Right ventricle myocardium inferior (tissue), 1 donor: ENCODE data around the gene CCDC88B. TPM values are rescaled to one million over a fixed set of nuclear protein-coding genes. Genes with fewer than 3 reads are reported as not detected.
"Not testable (repeated sequence)": the region's sequence is repeated elsewhere in the genome, so short reads cannot be mapped to it uniquely, and the experiment has no call there.

Experiments
- ATAC-seq: fragments of 200-7000 bp; cut with Tn5 transposase; one replicate; pipeline ENCODE4 v1.9.1; 2020; ENCODE audit warnings: mild to moderate bottlenecking, moderate library complexity
- DNase-seq: peaks from one replicate; pipeline ENCODE4 v3.0.0; 2021; ENCODE audit errors: missing footprints
- intact Hi-C: fragments of 100-400 bp; cut with DNase I; formaldehyde crosslinking; loops from one replicate; pipeline ENCODE4 v1.11.0; 2022
- total RNA-seq: library from RNA; stranded (reverse); fragmentation: NEBNext Ultra II Directional; extraction: Animal tissue kit (Norgen Biotek cat#: 25700); gene quantifications from one replicate; pipeline ENCODE4 v1.2.1, GENCODE V29; 2021
- donor health status: DM: no; HTN: yes; CAD: no; lungs with severe emphysema.

Gene CCDC88B
- total RNA-seq, 1 donor from 2014 or later, result 7.7 TPM

GRCh38 chr11:64303109-64304031, 36.6 kb upstream of the CCDC88B start:
- no peak for ATAC-seq
- intact Hi-C loops, result loop anchor here (1.0 to 5.0 kb wide), 6 partner anchors 19 to 116 kb away; partner anchors contain the start of genes BAD, FKBP2, GPR137 and PLCB3
- DNase-seq, result peak; percentile 17

- no peak for ATAC-seq
- intact Hi-C loops, result loop anchor here (1.0 to 5.0 kb wide), 6 partner anchors 19 to 117 kb away; partner anchors contain the start of genes BAD, FKBP2, GPR137 and PLCB3
Measured at GRCh38 chr11:64304032-64304315, 36.0 kb upstream of the CCDC88B start.

GRCh38 chr11:64304316-64305072, 35.5 kb upstream of the CCDC88B start:
- intact Hi-C loops, result loop anchor here (1.0 to 5.0 kb wide), 7 partner anchors 20 to 117 kb away; partner anchors contain the start of genes BAD, FKBP2, GPR137 and PLCB3
- peak; percentile 54 for ATAC-seq
- peak; percentile 94 for DNase-seq

More at GRCh38 chr11:64304032-64304315, 36.0 kb upstream of the CCDC88B start:
- peak; percentile 56 for DNase-seq

GRCh38 chr11:64305075-64305690, 34.8 kb upstream of the CCDC88B start, which contains the start of gene ESRRA:
TSS of gene ESRRA (plus strand) at chr11:64305524. CDS start at chr11:64307180, 1,656 bp downstream.
- intact Hi-C loops, result loop anchor here (1.0 to 2.0 kb wide), 4 partner anchors 20 to 64 kb away; partner anchors contain the start of genes BAD, FKBP2 and GPR137
- ATAC-seq (peak; percentile 92), DNase-seq (peak; percentile 100)

GRCh38 chr11:64305691-64306562, 34.1 kb upstream of the CCDC88B start:
- ATAC-seq (peak; percentile 10), DNase-seq (peak; percentile 88)
- intact Hi-C loops, result loop anchor here (1.0 to 2.0 kb wide), 4 partner anchors 21 to 65 kb away; partner anchors contain the start of genes BAD, FKBP2 and GPR137

- ATAC-seq (no peak), DNase-seq (peak; percentile 64)
- intact Hi-C loops, result no loop called here
Measured at GRCh38 chr11:64306563-64306875, 33.5 kb upstream of the CCDC88B start.

- intact Hi-C loops, result no loop called here
- DNase-seq (peak; percentile 71), ATAC-seq (no peak)
Measured at GRCh38 chr11:64306876-64307622, 33.0 kb upstream of the CCDC88B start.

GRCh38 chr11:64307795-64308194, 32.2 kb upstream of the CCDC88B start:
- intact Hi-C loops, ATAC-seq: not testable (repeated sequence)
- DNase-seq, result peak; percentile 26

- ATAC-seq, result no peak
- DNase-seq, result no peak
- intact Hi-C loops, result no loop called here
Measured at GRCh38 chr11:64312947-64313346, 27.1 kb upstream of the CCDC88B start.

GRCh38 chr11:64313491-64314145, 26.4 kb upstream of the CCDC88B start:
- intact Hi-C loops, result no loop called here
- peak; percentile 15 for ATAC-seq
- peak; percentile 85 for DNase-seq

- intact Hi-C loops, result no loop called here
- ATAC-seq, result no peak
- DNase-seq, result no peak
Measured at GRCh38 chr11:64314146-64314804, 25.7 kb upstream of the CCDC88B start.

- ATAC-seq (no peak), DNase-seq (no peak)
- intact Hi-C loops, result no loop called here
Measured at GRCh38 chr11:64314805-64315561, 25.0 kb upstream of the CCDC88B start.

- intact Hi-C loops, DNase-seq, ATAC-seq: not testable (repeated sequence)
Measured at GRCh38 chr11:64315667-64316526, 24.1 kb upstream of the CCDC88B start.

GRCh38 chr11:64316672-64317324, 23.2 kb upstream of the CCDC88B start:
- DNase-seq (no peak), ATAC-seq (no peak)
- intact Hi-C loops, result loop anchor here (1.0 kb wide), 1 partner anchor 46 kb away; no protein-coding TSS in a partner anchor
